Stimulated activated CD8-positive, alpha-beta memory T cell treated with anti-CD3 and anti-CD28 coated beads, Interleukin-12 subunit alpha, Interleukin-12 subunit beta, amount 100 ng/mL, for 4 hours (primary cell): Measurements from ENCODE around the gene PYROXD2.
A peak's percentile ranks its signal among the peaks of the same experiment; 100 is the strongest.

Experiments
- DNase-seq: peaks from one replicate; pipeline ENCODE4 v3.0.0-alpha.2; 2020; ENCODE audit warnings: low read depth

The PYROXD2 gene

DNA sequence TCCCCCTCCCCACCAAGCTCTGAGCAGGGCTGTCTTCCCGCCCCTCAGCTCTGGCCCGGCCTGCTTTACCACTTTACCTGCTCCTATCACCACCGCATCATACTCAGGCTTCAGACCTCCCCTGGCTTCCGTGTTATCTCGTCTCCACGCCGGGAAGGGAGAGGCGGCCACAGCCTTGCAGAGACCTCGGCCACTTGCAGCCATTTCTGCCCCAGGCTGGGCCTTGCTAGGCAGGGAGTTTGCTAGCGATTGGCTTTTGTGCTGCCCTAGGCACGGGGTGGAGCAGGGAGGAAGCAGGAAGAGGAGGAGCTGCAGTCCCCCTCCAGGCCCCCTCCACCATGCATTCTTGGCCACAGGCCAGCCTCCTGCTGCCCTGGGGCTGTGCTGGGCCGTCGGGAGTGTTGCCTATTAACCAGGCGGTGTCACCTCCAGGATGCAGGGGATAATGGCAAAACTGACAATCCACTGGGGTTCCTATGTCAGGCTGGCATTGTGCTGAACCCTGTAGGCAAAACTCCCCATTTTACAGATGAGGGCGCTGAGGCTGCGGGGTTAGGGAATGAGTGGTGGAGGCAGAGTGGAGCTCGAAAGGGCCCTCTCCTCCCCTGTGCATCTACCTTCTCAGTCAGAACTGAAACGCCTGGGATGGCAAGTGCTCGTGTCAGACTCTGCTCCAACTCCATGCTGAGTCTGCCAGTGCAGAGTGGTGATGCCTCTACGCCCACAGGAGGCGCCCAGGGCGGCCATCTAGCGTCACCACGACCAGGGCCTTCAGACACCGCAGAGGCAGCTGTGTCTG, at the start of gene PYROXD2:
Gene PYROXD2 (minus strand): TSS at position 251 of the 799 bp plus-strand sequence. CDS start 47 bp downstream, at position 204.
- DNase-seq: no peak

GRCh38 chr10:98463976-98464754, 49.2 kb upstream of the PYROXD2 start:
- DNase-seq: no peak

- DNase-seq: no peak
Observed at GRCh38 chr10:98463016-98463415, 48.0 kb upstream of the PYROXD2 start.

GRCh38 chr10:98461500-98461842, 46.5 kb upstream of the PYROXD2 start:
- DNase-seq: no peak

- no peak for DNase-seq
Observed at GRCh38 chr10:98460837-98461499, 46.0 kb upstream of the PYROXD2 start.

- DNase-seq: no peak
Observed at GRCh38 chr10:98458809-98459784, 44.1 kb upstream of the PYROXD2 start.

DNA sequence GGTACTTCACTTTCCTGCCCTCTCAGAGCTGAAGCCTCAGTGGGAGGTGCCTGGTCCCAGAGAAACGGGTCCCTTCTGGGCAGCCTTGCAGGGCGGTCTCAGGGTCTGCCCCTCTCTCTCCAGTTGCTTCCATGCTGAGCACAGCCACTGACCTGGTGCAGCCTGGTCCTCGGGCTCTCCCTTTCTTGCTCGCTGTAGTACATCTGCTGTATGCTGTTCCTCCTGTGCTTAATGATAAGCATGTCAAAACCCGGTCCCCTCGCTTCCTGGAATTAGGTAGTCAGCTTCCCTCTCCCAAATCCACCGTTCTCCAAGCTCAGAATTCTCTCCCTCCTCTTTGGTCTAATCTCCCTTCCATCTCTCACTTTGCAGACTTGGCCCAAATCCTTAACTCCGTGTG, 42.7 kb upstream of the PYROXD2 start:
- DNase-seq: no peak

GRCh38 chr10:98456686-98457482, 41.9 kb upstream of the PYROXD2 start:
- DNase-seq: no peak

- no peak for DNase-seq
Observed at GRCh38 chr10:98456043-98456570, 41.1 kb upstream of the PYROXD2 start.

- no peak for DNase-seq
Observed at GRCh38 chr10:98453729-98454128, 38.7 kb upstream of the PYROXD2 start.

GRCh38 chr10:98450618-98451017, 35.6 kb upstream of the PYROXD2 start:
- DNase-seq: no peak

- DNase-seq: no peak
Observed at GRCh38 chr10:98449287-98449686, 34.3 kb upstream of the PYROXD2 start.

DNA sequence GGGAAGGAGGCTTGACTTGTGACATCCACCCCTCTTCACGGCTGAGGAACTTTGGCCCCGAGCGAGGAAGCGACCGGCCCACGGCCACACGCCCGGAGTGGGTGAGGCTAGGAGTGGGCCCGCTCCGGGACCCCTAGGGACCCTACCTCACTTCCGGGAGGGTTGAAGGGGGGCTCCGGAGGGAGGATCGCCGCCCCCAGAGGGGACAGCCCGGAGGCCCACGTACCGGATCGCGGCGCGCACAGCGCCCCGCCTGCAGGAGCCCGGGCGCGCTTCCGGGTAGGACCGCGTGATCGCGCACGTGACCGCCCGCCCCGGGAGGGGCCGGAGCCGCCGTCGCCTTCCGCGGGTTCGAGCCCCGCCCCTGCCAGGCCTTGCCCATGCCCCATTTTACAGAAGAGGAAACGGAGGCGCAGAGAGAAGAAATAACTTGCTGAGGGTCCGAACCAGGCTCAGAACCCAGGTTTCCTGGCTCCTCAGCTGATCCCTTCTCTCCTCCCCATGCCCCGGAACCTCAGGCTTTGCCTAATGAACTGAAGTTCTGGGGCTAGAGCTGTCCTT, 31.8 kb upstream of the PYROXD2 start, which contains the start of gene HPS1:
Gene HPS1 (minus strand): TSS at position 275 of the 561 bp plus-strand sequence. CDS start 3,695 bp downstream, outside the sequence.
- DNase-seq: peak; percentile 72

DNA sequence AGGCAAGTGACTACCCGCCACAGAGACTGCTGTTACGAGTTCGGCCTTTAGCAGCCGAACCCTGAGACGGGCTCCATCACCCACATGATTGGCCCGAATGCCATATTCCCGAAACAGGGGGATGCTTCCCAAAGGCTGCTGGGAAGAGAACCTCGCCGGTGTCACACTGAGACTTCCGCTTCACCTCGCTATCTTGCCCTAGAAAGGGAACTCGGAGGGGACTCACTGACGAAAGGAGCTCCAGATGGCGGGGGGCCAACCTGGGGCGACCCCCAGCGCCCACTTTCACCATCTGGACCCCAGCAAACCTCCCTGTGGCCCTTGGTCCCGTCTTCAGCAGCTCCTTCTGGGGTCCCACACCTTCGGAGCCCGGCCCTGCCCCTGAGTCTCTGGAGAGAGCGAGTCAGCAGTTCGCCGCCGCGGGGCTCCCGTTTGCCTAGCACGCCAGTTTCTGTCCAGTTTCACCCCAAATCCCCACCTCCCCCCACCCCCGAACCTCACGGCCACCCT, 31.2 kb upstream of the PYROXD2 start:
- DNase-seq: no peak

DNA sequence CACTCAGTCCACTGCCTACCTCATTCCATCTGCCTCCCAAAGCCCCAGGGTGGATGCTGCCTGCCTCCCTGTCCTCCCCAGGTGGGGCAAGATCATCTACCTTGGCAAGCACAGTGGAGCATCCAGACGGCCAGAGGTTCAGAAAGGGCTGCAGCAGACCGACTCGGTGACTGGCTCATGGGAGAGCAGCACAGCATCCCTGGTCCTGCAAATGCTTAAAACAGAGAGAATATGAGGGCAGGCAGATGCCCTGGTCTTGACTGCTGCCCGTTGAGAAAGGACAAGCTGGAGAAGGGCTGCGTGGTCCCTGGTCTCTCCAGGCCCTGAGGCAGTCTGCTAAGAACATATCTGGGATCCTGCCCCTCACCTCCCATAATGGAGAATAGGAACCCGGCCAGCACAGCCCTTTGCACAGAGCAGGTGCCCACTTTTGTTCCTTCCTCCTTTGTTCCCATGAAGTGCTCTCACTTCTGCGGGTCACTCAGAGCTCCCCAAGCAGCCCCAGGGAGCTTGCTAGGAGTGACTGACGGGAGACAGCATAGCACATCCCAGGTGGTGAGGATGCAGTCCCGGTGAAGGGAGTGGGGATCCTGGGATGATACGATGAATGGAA, 30.3 kb upstream of the PYROXD2 start:
- DNase-seq: no peak

GRCh38 chr10:98444314-98445006, 29.5 kb upstream of the PYROXD2 start:
- no peak for DNase-seq

DNA sequence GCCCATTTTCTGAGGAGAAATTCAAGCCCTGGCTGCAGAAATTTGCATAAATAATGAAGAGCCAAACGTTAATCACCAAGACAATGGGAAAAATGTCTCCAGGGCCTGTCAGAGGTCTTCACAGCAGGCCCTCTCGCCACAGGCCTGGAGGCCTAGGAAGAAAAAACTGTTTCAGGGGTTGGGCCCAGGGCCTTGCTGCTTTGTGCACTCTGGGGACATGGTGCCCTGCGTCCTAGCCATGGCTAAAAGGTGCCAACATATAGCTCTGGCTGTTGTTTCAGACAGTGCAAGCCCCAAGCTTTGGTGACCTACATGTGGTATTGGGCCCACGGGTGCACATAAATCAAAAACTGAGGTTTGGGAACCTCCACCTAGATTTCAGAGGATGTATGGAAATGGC, 23.7 kb upstream of the PYROXD2 start:
- no peak for DNase-seq

DNA sequence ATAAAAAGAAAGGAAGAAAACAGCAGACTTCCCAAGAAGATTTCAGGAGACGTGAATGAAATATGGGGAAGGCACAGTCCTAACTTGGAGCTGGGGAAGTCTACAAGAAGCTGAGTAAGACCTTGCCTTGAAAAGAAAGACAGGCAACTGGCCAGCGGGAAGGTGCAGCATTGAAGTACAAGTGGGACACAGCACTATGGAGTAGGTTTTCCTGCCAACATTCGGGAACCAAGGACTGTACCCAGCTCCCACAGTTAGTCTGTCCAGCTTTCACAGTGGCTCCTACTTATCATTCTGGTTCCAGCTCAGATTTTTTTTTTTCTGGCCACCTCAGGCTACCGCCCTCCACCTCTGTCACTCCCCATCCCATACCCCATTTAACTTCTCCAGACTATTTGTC, 21.7 kb upstream of the PYROXD2 start:
- no peak for DNase-seq

DNA sequence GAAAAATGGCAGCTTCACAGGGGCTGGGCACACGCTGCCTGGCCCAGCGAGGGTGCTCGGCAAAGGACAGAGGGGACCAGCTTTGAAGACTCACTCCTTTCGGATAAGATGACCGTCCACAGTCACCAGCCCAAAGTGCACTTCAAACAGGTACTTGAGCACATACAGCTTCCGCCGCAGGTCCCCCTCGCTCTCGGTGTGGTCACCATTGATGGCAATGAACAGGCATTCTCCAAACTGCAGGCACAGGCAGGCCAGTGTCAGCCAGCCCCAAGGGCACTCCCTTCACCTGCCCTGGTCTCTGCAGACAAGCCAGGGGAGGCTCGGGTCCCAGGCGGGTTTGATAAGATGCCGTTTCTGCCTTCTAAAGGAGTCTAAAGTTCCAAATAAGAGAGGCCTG, 20.2 kb upstream of the PYROXD2 start:
- DNase-seq: no peak
